IPS-15b (cell line): Measurements from ENCODE around the gene TARM1.

ENCODE experiments used
- H3K27me3 ChIP-seq: one replicate; pipeline ENCODE4 v1.6.1; 2013; ENCODE audit warnings: low read length; ENCODE audit not compliant: control insufficient read depth, insufficient read depth
- H3K36me3 ChIP-seq: one replicate; pipeline ENCODE4 v1.6.1; 2013; ENCODE audit warnings: low read length; ENCODE audit not compliant: control insufficient read depth, insufficient read depth
- H3K4me1 ChIP-seq: one replicate; pipeline ENCODE4 v1.6.1; 2013; ENCODE audit warnings: mild to moderate bottlenecking, low read length; ENCODE audit not compliant: control insufficient read depth, insufficient read depth
- H3K4me3 ChIP-seq: one replicate; pipeline ENCODE4 v1.5.1; 2013; ENCODE audit warnings: low read depth, low read length
- H3K9ac ChIP-seq: one replicate; pipeline ENCODE4 v1.6.1; 2013; ENCODE audit warnings: low read depth, mild to moderate bottlenecking, low read length
- H3K9me3 ChIP-seq: one replicate; pipeline ENCODE4 v1.6.1; 2013; ENCODE audit warnings: mild to moderate bottlenecking, low read length; ENCODE audit not compliant: control insufficient read depth, insufficient read depth

Gene TARM1

DNA sequence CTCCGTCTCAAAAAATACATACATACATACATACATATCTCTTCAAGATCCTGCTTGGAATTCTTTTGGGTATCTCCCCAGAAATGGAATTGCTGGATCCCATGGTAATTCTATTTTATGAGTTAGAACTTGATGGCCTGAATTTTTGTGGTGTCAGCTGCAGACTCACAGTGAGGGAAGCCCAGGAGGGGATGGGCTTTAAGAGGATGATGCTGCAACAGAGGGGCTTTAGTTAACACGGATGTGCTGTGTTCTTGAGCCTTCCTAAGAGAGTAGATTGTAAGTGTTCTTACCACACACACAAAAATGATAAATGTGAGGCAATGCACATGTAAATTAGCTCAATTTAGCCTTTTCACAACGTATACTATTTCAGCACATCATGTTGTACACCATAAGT lies 58.0 kb downstream of the TARM1 start:
- no peak overlapping the region for H3K9ac ChIP-seq
- no peak overlapping the region for H3K4me3 ChIP-seq
- H3K36me3 ChIP-seq = no peaks in the 10 kb centered on the region
- H3K27me3 ChIP-seq = peaks cover 5% of the 10 kb centered on the region
- peaks cover 10% of the 10 kb centered on the region for H3K4me1 ChIP-seq
- no peaks in the 10 kb centered on the region for H3K9me3 ChIP-seq

- no peak overlapping the region for H3K9ac ChIP-seq
- no peaks in the 10 kb centered on the region for H3K9me3 ChIP-seq
- H3K27me3 ChIP-seq = peaks cover 5% of the 10 kb centered on the region
- H3K4me3 ChIP-seq = no peak overlapping the region
- peaks cover 10% of the 10 kb centered on the region for H3K4me1 ChIP-seq
- no peaks in the 10 kb centered on the region for H3K36me3 ChIP-seq
Measured at GRCh38 chr19:54021932-54022331, 59.2 kb downstream of the TARM1 start.

- H3K4me3 ChIP-seq = no peak overlapping the region
- peaks cover 5% of the 10 kb centered on the region for H3K27me3 ChIP-seq
- no peak overlapping the region for H3K9ac ChIP-seq
- H3K9me3 ChIP-seq = no peaks in the 10 kb centered on the region
- H3K4me1 ChIP-seq = peaks cover 10% of the 10 kb centered on the region
- H3K36me3 ChIP-seq = no peaks in the 10 kb centered on the region
Measured at GRCh38 chr19:54021363-54021762, 59.8 kb downstream of the TARM1 start.
